Measurements from ENCODE around the gene ADAMTS2.
"Not testable (repeated sequence)": the region's sequence is repeated elsewhere in the genome, so short reads cannot be mapped to it uniquely, and the experiment has no call there.

ADAMTS2 gene

DNA sequence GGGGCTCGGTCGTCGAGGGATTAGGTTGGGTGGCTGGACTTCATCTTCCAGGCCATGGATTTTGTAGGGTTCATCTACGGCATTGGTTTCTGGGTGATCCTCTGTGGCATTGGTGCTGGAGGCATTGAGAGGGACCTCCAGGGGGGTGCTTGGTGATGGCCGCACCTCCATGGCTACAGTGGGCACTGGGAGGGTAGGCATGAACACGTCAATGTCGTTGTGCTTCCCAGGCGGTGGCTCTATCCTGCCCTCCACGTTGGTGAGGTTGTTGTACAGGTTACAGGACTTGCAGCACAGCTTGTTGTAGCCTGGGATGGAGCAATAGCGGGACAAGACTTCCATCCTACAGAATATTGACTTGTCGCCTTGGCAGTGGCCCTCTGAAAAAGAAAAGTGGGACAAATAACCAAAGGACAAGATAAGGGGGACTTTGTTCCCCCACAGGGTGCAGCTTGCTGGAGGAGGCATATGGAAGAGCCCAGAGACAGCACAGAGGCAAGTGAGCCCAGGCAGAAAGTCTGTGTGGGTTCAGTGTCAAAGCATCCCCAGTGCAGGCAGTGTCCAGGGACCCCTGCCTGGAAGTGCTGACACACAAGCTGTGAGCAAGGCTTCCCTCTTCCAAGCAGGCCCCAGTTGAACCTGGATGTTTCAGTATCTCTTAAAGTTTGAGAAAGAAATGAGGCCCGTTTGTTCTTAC, 231.2 kb downstream of the ADAMTS2 start:
- no peaks in the 10 kb centered on the region for H3K27me3 ChIP-seq (ENCODE audit: control insufficient read depth, insufficient read depth, low read length)
- H3K4me3 ChIP-seq (ENCODE audit: low read depth, low read length), result no peak overlapping the region
- no peak overlapping the region for H3K9ac ChIP-seq (ENCODE audit: low read depth, low read length)
- H3K4me1 ChIP-seq (ENCODE audit: control insufficient read depth, insufficient read depth, low read length), result no peaks in the 10 kb centered on the region
- H3K36me3 ChIP-seq (ENCODE audit: control insufficient read depth, insufficient read depth, low read length), result no peaks in the 10 kb centered on the region
- H3K9me3 ChIP-seq (ENCODE audit: control insufficient read depth, insufficient read depth, low read length), result peaks cover 10% of the 10 kb centered on the region

DNA sequence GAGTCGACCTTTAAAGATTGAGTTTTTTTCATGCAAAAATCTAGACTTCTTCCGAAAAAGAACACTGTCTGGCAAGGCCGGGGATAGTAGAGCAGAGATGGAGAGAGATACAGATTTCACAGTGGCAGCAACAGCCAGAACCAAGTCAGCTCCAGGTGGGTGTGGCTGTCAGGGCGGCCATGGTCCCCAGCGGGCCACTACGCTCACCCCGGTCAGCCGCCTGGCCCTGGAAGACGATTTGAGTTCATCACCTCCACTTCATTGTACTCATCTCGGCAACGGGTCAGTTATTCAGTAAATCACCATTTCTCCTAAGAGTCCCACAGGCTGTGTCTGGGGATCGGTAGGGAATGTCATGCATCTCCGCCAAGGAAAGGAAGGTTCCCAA, 232.1 kb downstream of the ADAMTS2 start:
- Histone ChIP-seq H3K27me3 (ENCODE audit: control insufficient read depth, insufficient read depth, low read length) (no peaks in the 10 kb centered on the region), H3K4me3 (ENCODE audit: low read depth, low read length) (no peak overlapping the region), H3K36me3 (ENCODE audit: control insufficient read depth, insufficient read depth, low read length) (no peaks in the 10 kb centered on the region), H3K4me1 (ENCODE audit: control insufficient read depth, insufficient read depth, low read length) (no peaks in the 10 kb centered on the region), H3K9me3 (ENCODE audit: control insufficient read depth, insufficient read depth, low read length) (peaks cover 10% of the 10 kb centered on the region), H3K9ac (ENCODE audit: low read depth, low read length) (no peak overlapping the region)

DNA sequence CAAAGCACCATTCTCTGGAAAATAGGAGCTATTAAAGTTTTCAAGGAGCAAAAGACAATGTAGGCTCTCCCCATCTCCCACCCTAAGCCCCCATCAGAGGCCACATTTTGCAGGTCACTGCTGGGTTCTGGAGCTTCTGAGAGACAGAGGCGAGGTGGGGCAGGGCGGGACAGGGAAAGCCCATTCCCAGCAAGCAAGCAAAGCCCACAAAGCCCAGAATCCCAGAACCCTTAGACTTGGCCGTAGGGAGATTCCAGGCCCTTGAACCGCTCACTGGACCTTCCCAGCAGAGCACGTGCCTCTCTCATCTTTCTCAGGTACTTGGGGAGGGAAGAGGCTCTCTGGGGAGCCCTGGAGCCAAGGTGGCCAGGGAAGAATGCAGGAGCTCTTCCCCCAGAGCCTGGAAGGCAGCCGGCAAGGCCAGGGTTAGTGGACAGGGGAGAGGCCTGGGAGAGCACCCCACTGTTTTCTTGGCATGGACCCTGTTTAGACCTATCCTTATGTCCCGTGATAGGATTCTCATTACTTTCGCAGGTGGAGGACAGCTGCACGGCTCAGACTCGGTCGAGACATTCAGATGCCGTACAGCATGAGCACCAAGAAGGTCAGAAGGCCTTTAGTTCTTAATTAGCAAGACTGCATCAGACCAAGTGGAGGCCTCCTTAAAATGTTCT, 232.7 kb downstream of the ADAMTS2 start:
- no peak overlapping the region for H3K9ac ChIP-seq (ENCODE audit: low read depth, low read length)
- no peaks in the 10 kb centered on the region for H3K27me3 ChIP-seq (ENCODE audit: control insufficient read depth, insufficient read depth, low read length)
- H3K4me3 ChIP-seq (ENCODE audit: low read depth, low read length), result no peak overlapping the region
- H3K4me1 ChIP-seq (ENCODE audit: control insufficient read depth, insufficient read depth, low read length), result no peaks in the 10 kb centered on the region
- H3K9me3 ChIP-seq (ENCODE audit: control insufficient read depth, insufficient read depth, low read length), result peaks cover 10% of the 10 kb centered on the region
- H3K36me3 ChIP-seq (ENCODE audit: control insufficient read depth, insufficient read depth, low read length), result no peaks in the 10 kb centered on the region

GRCh38 chr5:179111267-179112207, 233.7 kb downstream of the ADAMTS2 start:
- Histone ChIP-seq H3K4me3 (ENCODE audit: low read depth, low read length) (no peak overlapping the region), H3K4me1 (ENCODE audit: control insufficient read depth, insufficient read depth, low read length) (no peaks in the 10 kb centered on the region), H3K9ac (ENCODE audit: low read depth, low read length) (no peak overlapping the region), H3K27me3 (ENCODE audit: control insufficient read depth, insufficient read depth, low read length) (no peaks in the 10 kb centered on the region), H3K36me3 (ENCODE audit: control insufficient read depth, insufficient read depth, low read length) (no peaks in the 10 kb centered on the region), H3K9me3 (ENCODE audit: control insufficient read depth, insufficient read depth, low read length) (peaks cover 10% of the 10 kb centered on the region)

GRCh38 chr5:179110528-179110927, 234.7 kb downstream of the ADAMTS2 start:
- Histone ChIP-seq H3K9ac (ENCODE audit: low read depth, low read length) (no peak overlapping the region), H3K4me1 (ENCODE audit: control insufficient read depth, insufficient read depth, low read length) (no peaks in the 10 kb centered on the region), H3K4me3 (ENCODE audit: low read depth, low read length) (no peak overlapping the region), H3K36me3 (ENCODE audit: control insufficient read depth, insufficient read depth, low read length) (no peaks in the 10 kb centered on the region), H3K9me3 (ENCODE audit: control insufficient read depth, insufficient read depth, low read length) (peaks cover 10% of the 10 kb centered on the region), H3K27me3 (ENCODE audit: control insufficient read depth, insufficient read depth, low read length) (no peaks in the 10 kb centered on the region)

GRCh38 chr5:179101282-179101681, 244.0 kb downstream of the ADAMTS2 start:
- H3K27me3 ChIP-seq (ENCODE audit: control insufficient read depth, insufficient read depth, low read length); H3K4me1 ChIP-seq (ENCODE audit: control insufficient read depth, insufficient read depth, low read length); H3K9ac ChIP-seq (ENCODE audit: low read depth, low read length); H3K36me3 ChIP-seq (ENCODE audit: control insufficient read depth, insufficient read depth, low read length); H3K4me3 ChIP-seq (ENCODE audit: low read depth, low read length); H3K9me3 ChIP-seq (ENCODE audit: control insufficient read depth, insufficient read depth, low read length): not testable (repeated sequence)

- no peak overlapping the region for H3K4me3 ChIP-seq (ENCODE audit: low read depth, low read length)
- peaks cover 2% of the 10 kb centered on the region for H3K9me3 ChIP-seq (ENCODE audit: control insufficient read depth, insufficient read depth, low read length)
- no peaks in the 10 kb centered on the region for H3K36me3 ChIP-seq (ENCODE audit: control insufficient read depth, insufficient read depth, low read length)
- no peak overlapping the region for H3K9ac ChIP-seq (ENCODE audit: low read depth, low read length)
- H3K27me3 ChIP-seq (ENCODE audit: control insufficient read depth, insufficient read depth, low read length), result no peaks in the 10 kb centered on the region
- H3K4me1 ChIP-seq (ENCODE audit: control insufficient read depth, insufficient read depth, low read length), result no peaks in the 10 kb centered on the region
Observed at GRCh38 chr5:179089502-179089901, 255.8 kb downstream of the ADAMTS2 start.

DNA sequence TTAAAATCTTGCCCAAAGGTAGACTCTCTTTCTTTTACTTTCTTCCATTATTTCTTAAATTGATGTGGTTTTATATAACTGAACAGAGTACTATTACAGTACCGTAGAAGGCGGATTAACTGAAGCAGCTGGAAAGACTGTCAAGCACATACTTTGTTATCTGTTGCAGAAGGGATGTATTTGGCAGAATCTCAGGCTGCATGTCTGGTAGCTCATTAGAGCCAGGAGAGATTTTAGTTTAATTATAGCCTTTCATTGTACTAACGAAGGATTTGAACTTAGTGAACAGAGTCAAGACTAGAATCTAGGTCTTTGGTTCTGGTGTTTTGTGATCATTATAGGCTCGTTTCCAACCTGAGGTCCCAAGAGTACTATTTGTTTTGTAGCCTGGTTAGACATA, 264.5 kb downstream of the ADAMTS2 start:
- Histone ChIP-seq H3K9me3 (ENCODE audit: control insufficient read depth, insufficient read depth, low read length) (peaks cover 36% of the 10 kb centered on the region), H3K4me1 (ENCODE audit: control insufficient read depth, insufficient read depth, low read length) (no peaks in the 10 kb centered on the region), H3K27me3 (ENCODE audit: control insufficient read depth, insufficient read depth, low read length) (no peaks in the 10 kb centered on the region)

DNA sequence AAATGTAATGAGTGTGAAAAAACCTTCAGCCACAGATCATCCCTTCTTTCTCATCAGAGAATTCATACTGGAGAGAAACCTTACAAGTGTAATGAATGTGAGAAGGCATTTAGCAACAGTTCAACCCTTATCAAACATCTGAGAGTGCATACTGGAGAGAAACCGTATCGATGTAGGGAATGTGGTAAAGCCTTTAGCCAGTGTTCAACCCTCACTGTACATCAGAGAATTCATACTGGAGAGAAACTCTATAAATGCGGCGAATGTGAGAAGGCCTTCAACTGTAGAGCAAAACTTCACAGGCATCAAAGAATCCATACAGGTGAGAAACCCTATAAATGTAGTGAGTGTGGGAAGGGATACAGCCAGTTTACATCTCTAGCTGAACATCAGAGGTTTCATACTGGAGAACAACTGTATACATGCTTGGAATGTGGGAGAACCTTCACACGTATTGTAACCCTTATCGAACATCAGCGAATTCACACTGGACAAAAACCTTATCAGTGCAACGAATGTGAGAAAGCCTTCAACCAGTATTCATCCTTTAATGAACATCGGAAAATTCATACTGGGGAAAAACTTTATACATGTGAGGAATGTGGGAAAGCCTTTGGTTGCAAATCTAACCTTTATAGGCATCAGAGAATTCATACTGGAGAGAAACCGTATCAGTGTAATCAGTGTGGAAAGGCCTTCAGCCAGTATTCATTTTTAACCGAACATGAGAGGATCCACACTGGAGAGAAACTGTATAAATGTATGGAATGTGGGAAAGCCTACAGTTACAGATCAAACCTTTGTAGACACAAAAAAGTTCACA, 265.9 kb downstream of the ADAMTS2 start:
- no peak overlapping the region for H3K4me3 ChIP-seq (ENCODE audit: low read depth, low read length)
- no peaks in the 10 kb centered on the region for H3K27me3 ChIP-seq (ENCODE audit: control insufficient read depth, insufficient read depth, low read length)
- no peaks in the 10 kb centered on the region for H3K4me1 ChIP-seq (ENCODE audit: control insufficient read depth, insufficient read depth, low read length)
- peaks cover 39% of the 10 kb centered on the region for H3K9me3 ChIP-seq (ENCODE audit: control insufficient read depth, insufficient read depth, low read length)
- H3K36me3 ChIP-seq (ENCODE audit: control insufficient read depth, insufficient read depth, low read length), result peaks cover 3% of the 10 kb centered on the region
- H3K9ac ChIP-seq (ENCODE audit: low read depth, low read length), result no peak overlapping the region

More for the DNA sequence above, 264.5 kb downstream of the ADAMTS2 start:
- H3K9ac ChIP-seq (ENCODE audit: low read depth, low read length), result no peak overlapping the region
- H3K36me3 ChIP-seq (ENCODE audit: control insufficient read depth, insufficient read depth, low read length), result peaks cover 3% of the 10 kb centered on the region
- H3K4me3 ChIP-seq (ENCODE audit: low read depth, low read length), result no peak overlapping the region

- H3K4me1 ChIP-seq (ENCODE audit: control insufficient read depth, insufficient read depth, low read length), result no peaks in the 10 kb centered on the region
- no peaks in the 10 kb centered on the region for H3K36me3 ChIP-seq (ENCODE audit: control insufficient read depth, insufficient read depth, low read length)
- H3K27me3 ChIP-seq (ENCODE audit: control insufficient read depth, insufficient read depth, low read length), result no peaks in the 10 kb centered on the region
- no peak overlapping the region for H3K4me3 ChIP-seq (ENCODE audit: low read depth, low read length)
- H3K9ac ChIP-seq (ENCODE audit: low read depth, low read length), result no peak overlapping the region
- H3K9me3 ChIP-seq (ENCODE audit: control insufficient read depth, insufficient read depth, low read length), result peaks cover 23% of the 10 kb centered on the region
Observed at GRCh38 chr5:179065703-179066102, 279.6 kb downstream of the ADAMTS2 start.

DNA sequence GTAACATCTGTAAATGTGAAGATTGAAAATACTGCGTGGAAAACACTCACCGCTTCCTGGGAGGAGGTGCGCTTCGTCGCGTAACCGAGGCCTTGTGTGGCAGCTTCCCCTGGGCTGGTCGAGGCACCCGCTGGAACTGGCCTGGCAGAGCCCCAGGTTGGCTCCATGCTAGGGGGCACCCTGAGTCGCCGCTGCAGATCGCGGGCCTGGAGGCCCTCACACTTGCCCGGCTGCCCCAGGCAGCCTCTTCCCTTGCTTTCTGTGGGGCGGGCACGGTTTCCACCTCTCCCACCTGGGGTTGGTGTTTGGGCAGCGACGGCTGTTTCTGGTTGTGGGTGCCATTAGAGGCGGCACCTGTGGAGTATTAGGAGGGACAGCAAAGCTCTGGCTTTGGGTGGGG, 284.2 kb downstream of the ADAMTS2 start:
- H3K4me1 ChIP-seq (ENCODE audit: control insufficient read depth, insufficient read depth, low read length), result no peaks in the 10 kb centered on the region
- H3K9me3 ChIP-seq (ENCODE audit: control insufficient read depth, insufficient read depth, low read length), result peaks cover 26% of the 10 kb centered on the region
- H3K9ac ChIP-seq (ENCODE audit: low read depth, low read length), result no peak overlapping the region
- peak overlapping the region; percentile 41 for H3K4me3 ChIP-seq (ENCODE audit: low read depth, low read length)
- no peaks in the 10 kb centered on the region for H3K36me3 ChIP-seq (ENCODE audit: control insufficient read depth, insufficient read depth, low read length)
- no peaks in the 10 kb centered on the region for H3K27me3 ChIP-seq (ENCODE audit: control insufficient read depth, insufficient read depth, low read length)
